Testis (tissue), 2 donors: Measurements from ENCODE around the gene MT1B.

ENCODE experiments used
- CTCF ChIP-seq, 3 experiments: fragments of 450-650 bp in 2 of 3; fragments of 200-600 bp in 1 of 3; sonication (generic) in 1 of 3; IDR thresholded peaks; one replicate each; pipeline ENCODE4 v1.5.1; 2016 to 2019; ENCODE audit warnings: antibody characterized with exemption in 3 of 3, mild to moderate bottlenecking in 2 of 3, moderate library complexity in 1 of 3
- POLR2A ChIP-seq: fragments of 450-650 bp; IDR thresholded peaks from one replicate; pipeline ENCODE4 v1.6.1; 2017; ENCODE audit warnings: antibody characterized with exemption, mild to moderate bottlenecking, moderate library complexity

- TF ChIP-seq CTCF (IDR thresholded peaks at IDR 0.05), result no peak
- TF ChIP-seq POLR2A, result no peak
Observed at GRCh38 chr16:56669005-56669839, 17.5 kb downstream of the MT1B start, which contains the start of gene MT1H.
